Prostate gland (tissue), 2 donors: ENCODE results near the gene ZNF330. TPM values are rescaled to one million over a fixed set of nuclear protein-coding genes. Genes with fewer than 3 reads are reported as not detected.
"Not testable (repeated sequence)": the region's sequence is repeated elsewhere in the genome, so short reads cannot be mapped to it uniquely, and the experiment has no call there.

Experiments
- DNase-seq: peaks from one replicate; pipeline ENCODE4 v3.0.0-alpha.2; 2019; ENCODE audit warnings: low spot score
- H3K27ac ChIP-seq, 2 donors: fragments of 200-600 bp; sonication (generic); 2 replicates each; pipeline ENCODE4 v1.5.1; 2017 to 2019
- H3K27me3 ChIP-seq: fragments of 200-600 bp; sonication (generic); replicated peaks from 2 replicates; pipeline ENCODE4 v1.5.1; 2019; ENCODE audit not compliant: insufficient read depth
- H3K36me3 ChIP-seq, 2 donors: fragments of 200-600 bp; sonication (generic); 1 replicate in 1 of 2; 2 replicates in 1 of 2; pipeline versions ENCODE4 v1.5.1 to v1.8.1; 2017 to 2019
- H3K4me1 ChIP-seq: fragments of 200-600 bp; sonication (generic); replicated peaks from 2 replicates; pipeline ENCODE4 v1.5.1; 2019
- H3K4me3 ChIP-seq, 2 donors: fragments of 200-600 bp; sonication (generic); 2 replicates each; pipeline ENCODE4 v1.5.1; 2017 to 2019
- H3K9me3 ChIP-seq: fragments of 200-600 bp; sonication (generic); 2 replicates; pipeline ENCODE4 v1.5.1; 2017
- POLR2A ChIP-seq: fragments of 450-650 bp; IDR thresholded peaks from one replicate; pipeline ENCODE4 v1.6.1; 2016; ENCODE audit warnings: antibody characterized with exemption, mild to moderate bottlenecking
- POLR2AphosphoS5 ChIP-seq: sonication (generic); formaldehyde crosslinking; IDR thresholded peaks from one replicate; pipeline ENCODE4 v1.6.1; 2017; ENCODE audit warnings: antibody characterized with exemption
- WGBS: methylation state at CpG from one replicate; pipeline ENCODE4 v1.1.5; 2018; 5-methylcytosine and 5-hydroxymethylcytosine counted together
- intact Hi-C: fragments of 100-400 bp; cut with DNase I; formaldehyde crosslinking; loops from one replicate; pipeline ENCODE4 v1.14.2; 2022
- total RNA-seq, 2 donors: library from RNA; depleted of rRNA; stranded (reverse); fragments of >200 nt; gene quantifications; one replicate each; pipeline ENCODE4 v1.1.0, GENCODE V29; 2016
- TF ChIP-seq, protein P1 (sequence below), 4 experiments: fragments of 200-600 bp in 2 of 4; fragments of 450-650 bp in 2 of 4; sonication (generic) in 2 of 4; IDR thresholded peaks; 1 replicate in 3 of 4; 2 replicates in 1 of 4; pipeline ENCODE4 v1.5.1; 2016 to 2019; ENCODE audit warnings: antibody characterized with exemption in 4 of 4, mild to moderate bottlenecking in 2 of 4, moderate library complexity in 2 of 4

Gene ZNF330
- total RNA-seq, 2 donors from 2014 or later, result 12.1 to 22.7 TPM

GRCh38 chr4:141216002-141216761, 4.5 kb upstream of the ZNF330 start:
- intact Hi-C loops, result no loop called here
- Histone ChIP-seq H3K27ac (no peak overlapping the region), H3K36me3 (no peaks in the 10 kb centered on the region), H3K4me1 (no peaks in the 10 kb centered on the region), H3K27me3 (no peaks in the 10 kb centered on the region), H3K4me3 (no peak overlapping the region), H3K9me3 (no peaks in the 10 kb centered on the region)
- 55% methylated on average over 5 of the region's 5 CpGs for WGBS
- no peak for TF ChIP-seq POLR2A
- no peak for TF ChIP-seq POLR2AphosphoS5
- DNase-seq, result no peak

GRCh38 chr4:141220271-141220670, 424 bp upstream of the ZNF330 start:
- peak overlapping the region; percentile 93 to 97 for H3K27ac ChIP-seq
- intact Hi-C loops, result loop anchor here (10.0 kb wide), 1 partner anchor 355 kb away; no protein-coding TSS in a partner anchor
- no peaks in the 10 kb centered on the region for H3K36me3 ChIP-seq
- H3K4me1 ChIP-seq, result no peaks in the 10 kb centered on the region
- no peaks in the 10 kb centered on the region for H3K27me3 ChIP-seq
- no peak for DNase-seq
- TF ChIP-seq, protein P1, sequence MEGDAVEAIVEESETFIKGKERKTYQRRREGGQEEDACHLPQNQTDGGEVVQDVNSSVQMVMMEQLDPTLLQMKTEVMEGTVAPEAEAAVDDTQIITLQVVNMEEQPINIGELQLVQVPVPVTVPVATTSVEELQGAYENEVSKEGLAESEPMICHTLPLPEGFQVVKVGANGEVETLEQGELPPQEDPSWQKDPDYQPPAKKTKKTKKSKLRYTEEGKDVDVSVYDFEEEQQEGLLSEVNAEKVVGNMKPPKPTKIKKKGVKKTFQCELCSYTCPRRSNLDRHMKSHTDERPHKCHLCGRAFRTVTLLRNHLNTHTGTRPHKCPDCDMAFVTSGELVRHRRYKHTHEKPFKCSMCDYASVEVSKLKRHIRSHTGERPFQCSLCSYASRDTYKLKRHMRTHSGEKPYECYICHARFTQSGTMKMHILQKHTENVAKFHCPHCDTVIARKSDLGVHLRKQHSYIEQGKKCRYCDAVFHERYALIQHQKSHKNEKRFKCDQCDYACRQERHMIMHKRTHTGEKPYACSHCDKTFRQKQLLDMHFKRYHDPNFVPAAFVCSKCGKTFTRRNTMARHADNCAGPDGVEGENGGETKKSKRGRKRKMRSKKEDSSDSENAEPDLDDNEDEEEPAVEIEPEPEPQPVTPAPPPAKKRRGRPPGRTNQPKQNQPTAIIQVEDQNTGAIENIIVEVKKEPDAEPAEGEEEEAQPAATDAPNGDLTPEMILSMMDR (IDR thresholded peaks at IDR 0.05), result no peak
- TF ChIP-seq POLR2AphosphoS5, result no peak
- TF ChIP-seq POLR2A, result no peak
- peak overlapping the region; percentile 81 to 96 for H3K4me3 ChIP-seq
- H3K9me3 ChIP-seq, result no peaks in the 10 kb centered on the region
- 84% methylated on average over 7 of the region's 7 CpGs for WGBS

DNA sequence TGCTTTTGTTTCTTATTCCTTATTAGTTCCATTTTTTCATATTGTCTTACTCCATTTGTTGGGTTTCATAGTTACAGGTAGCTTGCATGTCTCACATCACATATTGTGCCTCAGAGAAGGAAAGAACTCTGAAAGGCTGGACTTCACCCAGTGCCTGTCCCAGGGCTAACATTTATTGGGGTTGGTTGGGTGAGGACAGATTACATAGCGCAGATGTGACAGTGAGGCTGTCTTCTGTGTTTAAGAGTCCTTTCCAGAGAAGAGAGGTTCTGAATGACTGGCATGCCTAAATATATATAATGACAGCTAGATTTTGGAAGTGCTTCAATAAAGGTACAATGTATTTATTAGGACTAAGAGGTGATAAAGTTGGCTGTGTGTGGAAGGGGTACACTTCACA, 2.7 kb downstream of the ZNF330 start:
- H3K27ac ChIP-seq, result no peak overlapping the region
- intact Hi-C loops, result loop anchor here (10.0 kb wide), 1 partner anchor 359 kb away; no protein-coding TSS in a partner anchor
- H3K36me3 ChIP-seq, result no peaks in the 10 kb centered on the region
- TF ChIP-seq, protein P1 (IDR thresholded peaks at IDR 0.05), result no peak
- TF ChIP-seq POLR2AphosphoS5, result no peak
- TF ChIP-seq POLR2A, result no peak
- H3K4me1 ChIP-seq, result no peaks in the 10 kb centered on the region
- H3K4me3 ChIP-seq, result no peak overlapping the region
- no peaks in the 10 kb centered on the region for H3K9me3 ChIP-seq
- DNase-seq, result no peak
- no peaks in the 10 kb centered on the region for H3K27me3 ChIP-seq
- 100% methylated on average over 1 of the region's 1 CpG for WGBS

DNA sequence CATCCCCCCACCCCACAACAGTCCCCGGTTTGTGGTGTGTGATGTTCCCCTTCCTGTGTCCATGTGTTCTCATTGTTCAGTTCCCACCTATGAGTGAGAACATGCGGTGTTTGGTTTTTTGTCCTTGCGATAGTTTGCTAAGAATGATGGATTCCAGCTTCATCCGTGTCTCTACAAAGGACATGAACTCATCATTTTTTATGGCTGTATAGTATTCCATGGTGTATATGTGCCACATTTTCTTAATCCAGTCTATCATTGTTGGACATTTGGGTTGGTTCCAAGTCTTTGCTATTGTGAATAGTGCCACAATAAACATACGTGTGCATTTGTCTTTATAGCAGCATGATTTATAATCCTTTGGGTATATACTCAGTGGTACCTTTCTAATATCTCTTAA, 6.6 kb downstream of the ZNF330 start:
- H3K4me3 ChIP-seq, H3K36me3 ChIP-seq, H3K9me3 ChIP-seq, H3K27ac ChIP-seq, H3K27me3 ChIP-seq, DNase-seq, H3K4me1 ChIP-seq: not testable (repeated sequence)
- intact Hi-C loops, result loop anchor here (10.0 kb wide), 1 partner anchor 362 kb away; no protein-coding TSS in a partner anchor
- 93% methylated on average over 5 of the region's 5 CpGs for WGBS

DNA sequence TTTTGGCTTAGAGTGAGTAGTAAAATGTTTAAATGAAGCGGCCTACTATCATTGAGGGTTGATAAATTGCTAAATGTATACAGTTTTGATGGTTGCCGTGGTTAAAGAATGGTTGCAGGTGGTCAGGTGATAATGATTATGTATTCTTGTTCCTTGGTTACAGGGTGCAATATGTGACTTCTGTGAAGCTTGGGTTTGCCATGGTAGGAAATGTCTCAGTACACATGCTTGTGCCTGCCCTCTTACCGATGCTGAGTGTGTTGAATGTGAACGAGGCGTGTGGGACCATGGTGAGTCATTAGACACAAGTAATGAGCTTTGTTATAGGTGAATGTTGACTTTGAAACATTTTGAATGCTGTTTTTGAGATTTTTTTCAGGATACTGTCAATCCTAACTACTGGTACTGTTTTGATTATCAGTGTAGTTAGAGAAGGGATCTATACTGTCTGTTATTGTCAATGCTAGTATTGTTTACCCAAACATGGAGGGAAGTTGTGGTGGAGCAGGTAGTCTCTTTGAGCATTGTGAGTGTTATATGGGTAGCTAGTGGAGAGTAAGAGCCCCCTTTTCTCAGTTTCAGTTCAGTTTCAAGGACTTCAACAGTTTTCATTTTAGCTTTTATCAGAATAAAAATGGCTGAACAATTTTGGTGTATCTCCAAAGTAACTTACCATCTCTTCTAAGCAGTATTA, 8.9 kb downstream of the ZNF330 start:
- intact Hi-C loops, result loop anchor here (10.0 kb wide), 1 partner anchor 365 kb away; no protein-coding TSS in a partner anchor
- TF ChIP-seq POLR2A, result no peak
- no peak for TF ChIP-seq POLR2AphosphoS5
- TF ChIP-seq, protein P1 (IDR thresholded peaks at IDR 0.05), result no peak
- Histone ChIP-seq H3K4me3 (no peak overlapping the region), H3K27ac (no peak overlapping the region), H3K9me3 (no peaks in the 10 kb centered on the region), H3K4me1 (no peaks in the 10 kb centered on the region), H3K36me3 (no peaks in the 10 kb centered on the region), H3K27me3 (no peaks in the 10 kb centered on the region)
- no peak for DNase-seq
- 94% methylated on average over 5 of the region's 5 CpGs for WGBS
